Measurements from ENCODE around the gene ATP5PD. TPM values are rescaled to one million over a fixed set of nuclear protein-coding genes. Genes with fewer than 3 reads are reported as not detected.
A peak's percentile ranks its signal among the peaks of the same experiment; 100 is the strongest.

The ATP5PD gene
- total and polyA plus RNA-seq, 2 of the 13 experiments (the other 11 are each of a cell fraction or from before 2014, with no cell fraction given): 158 to 428 TPM

GRCh38 chr17:75088465-75089417 lies 42.0 kb upstream of the ATP5PD start (continued):
- TF ChIP-seq, protein P1, sequence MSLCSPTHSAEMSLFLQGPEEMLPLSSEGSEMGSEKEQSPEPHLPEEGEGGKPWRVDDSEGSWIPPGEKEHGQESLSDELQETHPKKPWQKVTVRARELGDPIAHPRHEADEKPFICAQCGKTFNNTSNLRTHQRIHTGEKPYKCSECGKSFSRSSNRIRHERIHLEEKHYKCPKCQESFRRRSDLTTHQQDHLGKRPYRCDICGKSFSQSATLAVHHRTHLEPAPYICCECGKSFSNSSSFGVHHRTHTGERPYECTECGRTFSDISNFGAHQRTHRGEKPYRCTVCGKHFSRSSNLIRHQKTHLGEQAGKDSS (CRISPR knock-in tag; IDR thresholded peaks at IDR 0.05; ENCODE audit: borderline replicate concordance, low read depth): peak; percentile 76; the same call in 1 of the 2 replicates
- TF ChIP-seq ZNF407 (CRISPR knock-in tag; IDR thresholded peaks at IDR 0.05; ENCODE audit: not compliant biosample characterization) (peak; percentile 20), ETV5 (CRISPR knock-in tag; IDR thresholded peaks at IDR 0.05; ENCODE audit: borderline replicate concordance) (peak; percentile 68; the same call in 1 of the 2 replicates), ZBTB37 (CRISPR knock-in tag; IDR thresholded peaks at IDR 0.05) (peak; percentile 58; the same call in 1 of the 2 replicates), ZNF569 (CRISPR knock-in tag; IDR thresholded peaks at IDR 0.05; ENCODE audit: borderline replicate concordance) (no peak), LCORL (IDR thresholded peaks at IDR 0.05) (no peak), LCORL (CRISPR knock-in tag; IDR thresholded peaks at IDR 0.05) (peak; percentile 77), ZBTB14 (CRISPR knock-in tag; IDR thresholded peaks at IDR 0.05) (no peak), KMT2B (CRISPR knock-in tag; IDR thresholded peaks at IDR 0.05) (no peak), HNF4A (CRISPR knock-in tag; IDR thresholded peaks at IDR 0.05) (peak; percentile 38), ZNF883 (CRISPR knock-in tag; IDR thresholded peaks at IDR 0.05; ENCODE audit: not compliant biosample characterization) (peak; percentile 51), FOXM1 (CRISPR knock-in tag; IDR thresholded peaks at IDR 0.05) (no peak), ZNF619 (CRISPR knock-in tag; IDR thresholded peaks at IDR 0.05) (peak; percentile 57; the same call in 1 of the 2 replicates), SRY (CRISPR knock-in tag; IDR thresholded peaks at IDR 0.05) (0 out of 2 replicates have a peak, but pooled peaks have one; percentile 28), REXO4 (CRISPR knock-in tag; IDR thresholded peaks at IDR 0.05; ENCODE audit: borderline replicate concordance) (no peak), SNAI1 (CRISPR knock-in tag; IDR thresholded peaks at IDR 0.05; ENCODE audit: borderline replicate concordance) (0 out of 2 replicates have a peak, but pooled peaks have one; percentile 46)
